Esophagus mucosa (tissue), 1 donor: Measurements from ENCODE around the gene CFAP68. TPM values are rescaled to one million over a fixed set of nuclear protein-coding genes. Genes with fewer than 3 reads are reported as not detected.
A peak's percentile ranks its signal among the peaks of the same experiment; 100 is the strongest.
"Not testable (repeated sequence)": the region's sequence is repeated elsewhere in the genome, so short reads cannot be mapped to it uniquely, and the experiment has no call there.

Experiments
- ATAC-seq: fragments of 200-7000 bp; cut with Tn5 transposase; one replicate; pipeline ENCODE4 v1.9.1; 2020
- total RNA-seq: library from RNA; stranded (reverse); gene quantifications from one replicate; pipeline ENCODE4 v1.2.4, GENCODE V29; 2023
- donor health status: DM: yes; HTN: yes; CAD: no.

CFAP68 gene
- total RNA-seq, 1 donor from 2014 or later: 22.5 TPM

GRCh38 chr11:111918390-111919256, 39.3 kb downstream of the CFAP68 start, which contains the start of gene C11orf52:
Gene C11orf52 (plus strand): TSS chr11:111918913. CDS start chr11:111918973, 60 bp downstream.
- ATAC-seq: peak; percentile 88

GRCh38 chr11:111920908-111921307, 41.6 kb downstream of the CFAP68 start:
- no peak for ATAC-seq

- ATAC-seq: no peak
Measured at GRCh38 chr11:111921541-111922230, 42.3 kb downstream of the CFAP68 start.

GRCh38 chr11:111922803-111923202, 43.5 kb downstream of the CFAP68 start:
- ATAC-seq: no peak

GRCh38 chr11:111923351-111923788, 44.0 kb downstream of the CFAP68 start:
- ATAC-seq: no peak

- ATAC-seq: no peak
Measured at GRCh38 chr11:111923951-111924350, 44.6 kb downstream of the CFAP68 start.

GRCh38 chr11:111925953-111926352, 46.6 kb downstream of the CFAP68 start:
- no peak for ATAC-seq

- peak; percentile 98 for ATAC-seq
Measured at GRCh38 chr11:111926505-111927391, 47.4 kb downstream of the CFAP68 start.

- no peak for ATAC-seq
Measured at GRCh38 chr11:111930472-111930871, 51.1 kb downstream of the CFAP68 start.

GRCh38 chr11:111932611-111932950, 53.2 kb downstream of the CFAP68 start:
- no peak for ATAC-seq

- ATAC-seq: not testable (repeated sequence)
Measured at GRCh38 chr11:111933176-111933575, 53.8 kb downstream of the CFAP68 start.

GRCh38 chr11:111933872-111934271, 54.5 kb downstream of the CFAP68 start:
- ATAC-seq: no peak

- no peak for ATAC-seq
Measured at GRCh38 chr11:111934306-111934705, 55.0 kb downstream of the CFAP68 start.

Other genes starting within 250 kb of the CFAP68 start
- 28.7 TPM for gene PPP2R1B, start 113.2 kb upstream of the CFAP68 start, total RNA-seq
- 20.7 TPM for gene ALG9, start 8.0 kb upstream of the CFAP68 start, total RNA-seq
- gene FDXACB1, start 376 bp upstream of the CFAP68 start, total RNA-seq: 1.8 TPM
- gene CRYAB, start 32.2 kb downstream of the CFAP68 start, total RNA-seq: 19.6 TPM
- 0.32 TPM for gene HSPB2, start 33.2 kb downstream of the CFAP68 start, total RNA-seq
- 3.5 TPM for gene C11orf52, start 39.4 kb downstream of the CFAP68 start, total RNA-seq
- gene DIXDC1, start 57.8 kb downstream of the CFAP68 start, total RNA-seq: 3.3 TPM
- gene DLAT, start 145.9 kb downstream of the CFAP68 start, total RNA-seq: 37.1 TPM
- 1.6 TPM for gene PIH1D2, start 194.5 kb downstream of the CFAP68 start, total RNA-seq
- 11.8 TPM for gene NKAPD1, start 194.8 kb downstream of the CFAP68 start, total RNA-seq
- gene TIMM8B, start 207.2 kb downstream of the CFAP68 start, total RNA-seq: 83.4 TPM
- 109 TPM for gene SDHD, start 207.3 kb downstream of the CFAP68 start, total RNA-seq